GM18907 (cell line): ENCODE results near the gene SOX6.

ENCODE experiments used
- ATAC-seq: cut with Tn5 transposase; IDR thresholded peaks from one replicate; pipeline ENCODE4 v1.9.1; 2021; ENCODE audit warnings: mild to moderate bottlenecking, moderate library complexity; ENCODE audit not compliant: unreplicated experiment

The SOX6 gene

GRCh38 chr11:16279524-16279923, 76.8 kb downstream of the SOX6 start:
- ATAC-seq, result no peak

DNA sequence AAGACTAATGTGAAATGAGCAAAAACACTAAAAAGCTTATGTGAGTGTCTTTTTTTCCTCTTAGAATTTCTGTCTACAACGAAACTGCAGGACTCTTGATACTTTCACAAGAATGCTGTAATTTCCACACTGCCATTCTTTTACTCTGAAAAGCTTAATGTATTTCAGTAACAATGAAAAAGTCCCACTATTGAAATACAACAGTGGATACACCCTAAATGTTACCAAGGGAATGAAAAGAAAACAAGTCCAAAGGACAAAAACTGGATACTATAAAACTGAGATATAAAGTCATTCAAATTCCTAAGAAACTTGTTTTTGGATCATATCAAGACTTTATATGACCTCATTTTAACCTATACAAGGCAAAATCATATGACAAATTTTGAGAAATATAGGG, 77.4 kb downstream of the SOX6 start:
- no peak for ATAC-seq

GRCh38 chr11:16278273-16278672, 78.1 kb downstream of the SOX6 start:
- ATAC-seq, result no peak

DNA sequence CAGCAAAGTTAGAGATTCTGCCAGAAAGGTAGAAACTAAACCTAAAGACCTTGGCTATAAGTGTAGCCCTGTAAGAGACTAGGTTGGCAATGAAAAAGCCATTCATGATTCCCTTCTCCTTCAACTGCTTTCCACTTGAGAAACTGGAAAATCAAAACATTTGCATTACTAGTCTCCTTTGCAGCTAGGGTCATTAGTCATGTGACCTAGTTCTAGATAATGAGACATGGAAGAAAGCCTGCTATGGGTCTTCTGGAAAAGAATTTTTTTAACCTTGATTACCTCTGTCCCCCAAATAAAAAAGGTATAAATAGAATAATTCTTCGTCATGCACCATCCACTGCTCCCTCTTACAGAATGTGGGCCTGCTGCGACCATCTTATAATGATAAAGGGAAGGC, 80.1 kb downstream of the SOX6 start:
- no peak for ATAC-seq

- no peak for ATAC-seq
These were observed 85.1 kb downstream of the SOX6 start for GRCh38 chr11:16271258-16271657.

GRCh38 chr11:16266021-16266420, 90.3 kb downstream of the SOX6 start:
- ATAC-seq, result no peak

- ATAC-seq, result no peak
These were observed 91.3 kb downstream of the SOX6 start for GRCh38 chr11:16265022-16265421.

GRCh38 chr11:16262645-16262955, 93.7 kb downstream of the SOX6 start:
- ATAC-seq, result peak; percentile 32

GRCh38 chr11:16261836-16262644, 94.3 kb downstream of the SOX6 start:
- ATAC-seq, result peak; percentile 97

DNA sequence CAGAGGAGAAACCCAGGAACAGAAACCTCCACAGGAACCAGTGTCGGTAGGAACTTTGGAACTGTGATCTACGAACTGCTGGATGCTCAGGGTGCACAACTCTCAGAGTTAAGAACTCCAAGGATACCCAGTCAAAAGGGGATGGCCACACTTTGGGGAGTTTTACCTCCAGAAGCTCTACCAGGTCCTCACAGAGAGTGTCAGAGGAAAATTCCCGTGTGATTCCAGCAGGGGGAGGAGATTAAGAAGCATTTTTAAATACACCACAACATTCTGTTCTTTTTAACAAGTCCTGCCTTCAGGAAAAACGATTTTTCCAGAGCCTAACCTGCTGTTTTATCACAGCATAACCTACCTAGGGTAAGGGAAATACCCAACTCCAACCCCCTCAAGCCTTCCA, 104.0 kb downstream of the SOX6 start:
- ATAC-seq, result no peak

DNA sequence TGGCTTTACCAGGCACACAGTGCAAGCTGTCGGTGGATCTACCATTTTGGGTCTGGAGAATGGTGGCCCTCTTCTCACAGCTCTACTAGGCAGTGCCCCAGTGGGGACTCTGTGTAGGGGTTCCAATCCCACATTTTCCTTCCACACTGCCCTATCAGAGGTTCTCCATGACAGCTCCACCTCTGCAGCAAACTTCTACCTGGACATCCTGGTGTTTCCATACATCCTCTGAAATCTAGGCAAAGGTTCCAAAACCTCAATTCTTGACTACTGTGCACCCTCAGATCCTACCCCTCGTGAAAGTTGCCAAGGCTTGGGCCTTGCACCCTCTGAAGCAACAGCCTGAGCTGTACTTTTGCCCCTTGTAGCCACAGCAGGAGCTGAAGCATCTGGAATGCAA, 108.1 kb downstream of the SOX6 start:
- ATAC-seq, result no peak

DNA sequence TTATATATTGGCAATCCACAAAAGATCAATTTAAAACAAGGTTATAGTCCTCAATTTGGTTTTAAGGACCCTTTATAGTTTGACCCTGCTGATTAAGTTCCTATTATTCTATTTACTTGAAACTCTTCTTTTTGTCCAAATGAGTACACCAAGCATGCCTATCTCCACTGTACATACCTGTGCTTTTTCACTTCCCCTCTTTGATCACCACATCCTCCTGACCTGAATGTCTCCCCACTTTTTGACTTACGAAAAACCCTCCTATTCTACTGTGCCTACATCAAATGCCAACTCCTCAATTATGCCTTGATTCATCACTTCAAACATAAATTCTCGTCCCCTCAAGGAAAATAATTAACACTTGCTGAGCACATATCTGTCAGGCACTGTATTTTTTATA, 113.5 kb downstream of the SOX6 start:
- peak; percentile 98 for ATAC-seq

DNA sequence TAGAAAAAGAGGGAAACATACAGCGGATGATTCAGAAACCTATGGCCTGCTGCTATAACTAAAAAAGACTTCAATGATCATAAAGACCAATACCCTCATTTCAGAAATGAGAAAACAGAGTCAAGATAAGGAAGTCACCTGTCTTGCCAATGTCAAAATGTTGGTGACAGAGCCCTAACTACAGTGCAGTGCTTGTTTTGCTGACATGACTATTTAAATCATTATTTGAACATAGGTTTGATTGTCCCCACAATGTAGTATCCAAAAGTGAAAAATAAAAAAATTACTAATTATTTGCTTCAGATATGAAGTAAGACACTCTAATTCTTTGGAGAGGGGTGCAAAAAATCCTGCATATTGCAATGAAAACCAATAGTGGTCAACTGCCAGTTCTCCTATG, 115.7 kb downstream of the SOX6 start:
- ATAC-seq, result no peak

DNA sequence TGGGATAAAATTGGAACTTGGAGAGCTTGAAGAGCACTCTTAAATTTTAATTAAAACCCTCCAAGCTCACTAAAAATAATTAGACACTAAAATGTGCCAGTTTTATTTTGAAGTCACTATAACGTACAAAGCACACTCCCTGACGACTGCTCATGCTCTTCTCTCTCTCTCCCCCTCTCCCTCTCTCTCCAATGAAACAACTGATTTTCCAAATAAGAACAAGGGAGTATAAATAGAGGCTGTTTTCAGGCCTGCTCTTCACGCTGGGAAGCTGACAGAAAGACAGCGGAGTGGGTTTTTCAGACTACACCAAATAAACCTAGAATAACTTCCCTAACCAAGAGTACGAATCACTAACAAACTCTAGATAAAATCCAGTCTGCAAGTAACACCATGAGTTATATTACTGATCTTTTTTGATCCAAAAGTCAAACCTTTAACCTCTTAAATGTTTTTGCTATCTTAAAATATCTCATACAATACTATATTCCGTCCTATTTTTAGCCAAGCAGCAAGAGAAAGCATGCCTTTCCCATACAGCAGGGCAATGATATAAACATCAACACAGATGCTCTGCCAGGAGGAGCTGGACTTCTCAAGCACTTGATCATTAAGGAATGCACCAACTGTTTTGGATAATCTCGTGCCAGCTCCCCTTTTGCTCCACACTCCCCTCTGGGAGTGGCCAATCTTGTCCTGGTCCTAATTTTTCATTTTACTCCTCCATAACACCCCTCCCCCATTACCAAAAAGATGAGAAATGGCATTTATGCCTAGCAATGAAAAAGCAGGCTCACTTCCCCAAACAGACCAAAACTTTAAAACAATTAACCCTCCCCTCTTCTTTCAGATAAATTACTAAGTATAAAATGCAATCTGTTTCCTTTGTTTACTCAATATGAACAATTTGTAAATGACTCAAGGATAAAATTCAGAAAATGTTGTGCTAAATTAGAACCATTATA, 116.9 kb downstream of the SOX6 start:
- no peak for ATAC-seq

DNA sequence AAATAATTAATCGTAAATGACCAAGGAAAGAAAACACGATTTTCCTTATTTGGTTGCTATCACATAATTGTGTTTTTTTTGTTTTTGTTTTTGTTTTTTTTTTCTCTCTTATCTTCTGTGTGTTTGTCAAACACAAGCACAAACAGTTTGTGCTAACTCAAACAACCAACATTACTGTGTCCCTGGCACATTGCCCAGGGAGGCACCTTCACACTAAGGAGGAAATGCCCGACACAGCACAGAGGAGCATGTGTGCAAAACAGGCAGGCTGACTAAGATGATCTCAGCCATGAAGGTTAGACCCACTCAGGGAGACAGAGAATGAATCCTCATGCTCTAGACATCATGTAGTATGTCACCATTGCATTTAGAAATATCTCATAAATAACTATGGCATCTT, 130.1 kb downstream of the SOX6 start:
- ATAC-seq, result no peak

DNA sequence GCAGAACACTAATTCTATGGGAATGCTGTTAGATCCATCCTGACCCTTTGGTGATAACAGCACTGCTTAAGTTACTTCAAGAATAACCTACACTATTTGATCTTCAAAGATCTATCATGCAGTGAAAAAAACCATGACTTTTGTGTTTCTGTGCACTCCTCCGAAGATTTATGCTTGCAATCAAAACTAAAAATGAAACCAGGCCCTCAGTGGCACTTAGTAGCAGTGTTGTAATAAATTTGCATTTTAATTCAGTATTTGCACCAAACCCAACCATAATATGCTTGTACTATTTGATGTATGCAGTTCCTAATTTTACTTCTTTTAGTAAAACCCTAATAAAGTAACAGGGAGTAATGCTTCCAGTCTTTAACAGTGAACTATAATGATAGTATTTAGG, 130.7 kb downstream of the SOX6 start:
- ATAC-seq, result no peak

DNA sequence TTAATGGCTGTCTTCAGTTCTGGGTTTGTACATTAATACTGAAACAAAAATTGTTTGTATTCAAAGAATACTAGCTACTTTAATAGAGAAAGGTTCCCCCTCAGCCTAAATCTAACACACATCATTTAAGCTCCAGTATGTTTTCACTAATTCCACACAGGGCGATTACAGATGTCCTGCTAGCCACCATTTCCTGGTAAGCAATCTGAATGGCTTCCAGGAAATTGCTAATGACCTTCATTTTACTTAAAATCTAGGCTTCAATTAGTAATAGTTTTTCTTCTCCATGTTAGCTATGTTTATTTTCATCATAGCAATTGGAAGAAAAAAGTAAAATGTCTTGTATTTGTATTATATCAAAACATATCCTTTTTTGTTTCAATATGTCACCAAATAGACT, 132.8 kb downstream of the SOX6 start:
- no peak for ATAC-seq

- ATAC-seq, result no peak
These were observed 138.7 kb downstream of the SOX6 start for GRCh38 chr11:16217631-16218030.

GRCh38 chr11:16216831-16217230, 139.5 kb downstream of the SOX6 start:
- ATAC-seq, result no peak

- ATAC-seq, result no peak
These were observed 141.0 kb downstream of the SOX6 start for GRCh38 chr11:16215352-16215751.

DNA sequence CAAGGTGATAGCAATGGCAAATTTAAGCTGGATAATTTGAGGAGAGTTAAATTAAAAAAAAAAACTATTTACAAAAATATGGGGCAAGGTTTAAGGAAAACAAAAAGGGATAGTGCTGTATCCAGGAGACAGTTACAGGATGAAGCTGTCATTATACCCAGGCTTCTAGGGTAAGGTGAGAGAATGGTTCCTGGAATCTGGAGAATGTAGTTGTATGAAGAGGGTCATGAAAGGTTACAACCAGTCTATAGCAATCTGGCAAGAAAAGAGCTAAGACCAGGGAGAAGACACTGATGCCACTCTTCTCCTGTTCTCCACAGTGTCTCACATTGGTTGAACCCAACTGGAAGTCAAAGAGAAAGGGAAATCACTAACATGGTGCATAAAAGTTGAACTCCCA, 144.9 kb downstream of the SOX6 start:
- no peak for ATAC-seq

- ATAC-seq, result no peak
These were observed 152.1 kb downstream of the SOX6 start for GRCh38 chr11:16204261-16204660.
